H1 (cell line): ENCODE results near the gene NT5DC1. TPM values are rescaled to one million over a fixed set of nuclear protein-coding genes. Genes with fewer than 3 reads are reported as not detected.

ENCODE experiments used
- CHD1 ChIP-seq: IDR thresholded peaks from 2 replicates; pipeline ENCODE4 v1.6.1; 2012; ENCODE audit warnings: low read depth, low read length, improper control_type of control experiment
- FOSL1 ChIP-seq: IDR thresholded peaks from 2 replicates; pipeline ENCODE4 v1.6.1; 2011; ENCODE audit warnings: mild to moderate bottlenecking, low read depth, low read length, moderate library complexity; ENCODE audit not compliant: insufficient read depth
- SIRT6 ChIP-seq: IDR thresholded peaks from one replicate; pipeline ENCODE4 v1.7.1; 2012; ENCODE audit warnings: low read length, inconsistent platforms
- SUZ12 ChIP-seq: fragments of 200-600 bp; sonication (generic); IDR thresholded peaks from 2 replicates; pipeline ENCODE4 v1.6.1; 2012; ENCODE audit warnings: mild to moderate bottlenecking, inconsistent platforms, low read length, moderate library complexity, mixed read lengths
- polyA plus RNA-seq, 7 experiments: library from polyadenylated mRNA; depleted of rRNA in 3 of 7; stranded (reverse) in 5 of 7; unstranded in 2 of 7; fragments of >200 nt in 5 of 7; fragments of 200-250 nt in 2 of 7; gene quantifications; 1 replicate in 5 of 7; 2 replicates in 1 of 7; 4 replicates in 1 of 7; pipeline versions ENCODE4 v1.2.1 to v1.2.3, GENCODE V29; 2011 to 2013; ENCODE audit warnings: missing spikeins in 2 of 7, mixed read lengths in 2 of 7
- total RNA-seq: library from RNA; stranded (reverse); fragmentation: NEBNext Ultra II Directional; extraction: Animal tissue kit (Norgen Biotek cat#: 25700); gene quantifications from 2 replicates; pipeline ENCODE4 v1.2.1, GENCODE V29; 2021

The NT5DC1 gene
- total and polyA plus RNA-seq, 2 of the 8 experiments (the other 6 are each of a cell fraction or from before 2014, with no cell fraction given), result 25.3 to 72.7 TPM

GRCh38 chr6:116266803-116267202, 166.2 kb downstream of the NT5DC1 start (continued):
- TF ChIP-seq SUZ12 (no peak), FOSL1 (no peak), CHD1 (no peak), SIRT6 (no peak)
